Cortex of kidney (tissue), 1 donor: Measurements from ENCODE around the gene GDF7.

Experiments
- DNase-seq: peaks from one replicate; lab custom pipeline; 2025; lab: John Stamatoyannopoulos, UW

The GDF7 gene

GRCh38 chr2:20645301-20645701 lies 21.6 kb upstream of the GDF7 start:
- no peak for DNase-seq

- DNase-seq = no peak
Measured at GRCh38 chr2:20645761-20646160, 21.2 kb upstream of the GDF7 start.

- DNase-seq = no peak
Measured at GRCh38 chr2:20646446-20646845, 20.5 kb upstream of the GDF7 start.

GRCh38 chr2:20647211-20647610 lies 19.7 kb upstream of the GDF7 start:
- no peak for DNase-seq

GRCh38 chr2:20647738-20648137 lies 19.2 kb upstream of the GDF7 start:
- no peak for DNase-seq

- DNase-seq = no peak
Measured at GRCh38 chr2:20648206-20648605, 18.7 kb upstream of the GDF7 start.

- no peak for DNase-seq
Measured at GRCh38 chr2:20648831-20649230, 18.1 kb upstream of the GDF7 start.

- DNase-seq = no peak
Measured at GRCh38 chr2:20649576-20649975, 17.4 kb upstream of the GDF7 start.

- no peak for DNase-seq
Measured at GRCh38 chr2:20649976-20650375, 17.0 kb upstream of the GDF7 start.

- no peak for DNase-seq
Measured at GRCh38 chr2:20650393-20650876, 16.5 kb upstream of the GDF7 start.

- no peak for DNase-seq
Measured at GRCh38 chr2:20650877-20651730, 15.8 kb upstream of the GDF7 start, which contains the start of gene HS1BP3. Gene HS1BP3 (minus strand): TSS chr2:20651098. CDS start chr2:20651063, 35 bp downstream.

GRCh38 chr2:20651731-20652099 lies 15.2 kb upstream of the GDF7 start:
- no peak for DNase-seq

GRCh38 chr2:20652141-20652540 lies 14.8 kb upstream of the GDF7 start:
- DNase-seq = no peak

- no peak for DNase-seq
Measured at GRCh38 chr2:20652673-20653575, 14.0 kb upstream of the GDF7 start.

GRCh38 chr2:20653695-20654534 lies 13.0 kb upstream of the GDF7 start:
- DNase-seq = no peak

GRCh38 chr2:20654535-20654813 lies 12.5 kb upstream of the GDF7 start:
- no peak for DNase-seq

- DNase-seq = no peak
Measured at GRCh38 chr2:20656561-20656960, 10.4 kb upstream of the GDF7 start.

- DNase-seq = no peak
Measured at GRCh38 chr2:20657522-20658235, 9.3 kb upstream of the GDF7 start.

GRCh38 chr2:20660506-20661420 lies 6.2 kb upstream of the GDF7 start:
- no peak for DNase-seq
